ENCODE data around the gene CLMN. TPM values are rescaled to one million over a fixed set of nuclear protein-coding genes. Genes with fewer than 3 reads are reported as not detected.

The CLMN gene
- total and polyA plus RNA-seq, 2 of the 8 experiments (the other 6 are each of a cell fraction or from before 2014, with no cell fraction given), result 1.6 to 8.2 TPM

DNA sequence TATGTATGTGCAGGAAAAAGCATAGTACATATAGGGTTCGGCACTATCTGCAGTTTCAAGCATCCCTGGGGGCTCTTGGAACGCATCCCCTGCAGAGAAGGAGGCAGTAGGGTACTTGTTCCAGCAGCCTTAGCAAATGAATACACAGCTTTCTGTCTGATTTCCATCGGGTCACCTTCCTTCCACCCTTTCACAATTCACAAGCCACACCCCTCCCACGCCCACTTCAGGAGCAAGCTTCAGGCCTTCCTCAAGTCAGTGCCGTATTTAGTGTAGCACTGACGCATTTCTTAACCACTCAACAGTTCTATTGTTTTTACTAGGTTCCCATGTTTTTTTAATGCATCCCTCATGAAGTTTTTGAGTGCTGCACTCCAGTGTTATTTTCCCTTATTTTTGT lies 64.2 kb downstream of the CLMN start (continued):
- TF ChIP-seq SAP30 (IDR thresholded peaks at IDR 0.05; ENCODE audit: insufficient read depth, insufficient replicate concordance, low read length) (no peak), JUND (IDR thresholded peaks at IDR 0.05; ENCODE audit: low read length) (no peak), EZH2 (IDR thresholded peaks at IDR 0.05; ENCODE audit: low read depth, low read length, severe bottlenecking) (no peak), SRF (IDR thresholded peaks at IDR 0.05; ENCODE audit: low read depth, low read length) (no peak), SP1 (IDR thresholded peaks at IDR 0.05; ENCODE audit: low read depth, low read length) (peak; percentile 64; the same call in 1 of the 2 replicates), MAFK (IDR thresholded peaks at IDR 0.05; ENCODE audit: low read depth, low read length) (peak; percentile 56; the same call in 1 of the 2 replicates), CEBPB (IDR thresholded peaks at IDR 0.05; ENCODE audit: low read depth, low read length) (peak; percentile 67), EGR1 (IDR thresholded peaks at IDR 0.05; ENCODE audit: borderline replicate concordance, low read depth, low read length) (no peak)
- TF ChIP-seq, protein P1, sequence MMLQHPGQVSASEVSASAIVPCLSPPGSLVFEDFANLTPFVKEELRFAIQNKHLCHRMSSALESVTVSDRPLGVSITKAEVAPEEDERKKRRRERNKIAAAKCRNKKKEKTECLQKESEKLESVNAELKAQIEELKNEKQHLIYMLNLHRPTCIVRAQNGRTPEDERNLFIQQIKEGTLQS (IDR thresholded peaks at IDR 0.05; ENCODE audit: insufficient read depth, low read depth, low read length), result no peak

Data from H1 (cell line).